Neural progenitor cell (in vitro differentiated cells): ENCODE measurements around the gene WFDC10A. TPM values are rescaled to one million over a fixed set of nuclear protein-coding genes. Genes with fewer than 3 reads are reported as not detected.
"Not testable (repeated sequence)": the region's sequence is repeated elsewhere in the genome, so short reads cannot be mapped to it uniquely, and the experiment has no call there.

Experiments
- DNase-seq: peaks from one replicate; pipeline ENCODE4 v3.0.0-alpha.2; 2016; ENCODE audit warnings: low spot score
- H2AFZ ChIP-seq: fragments of 200-600 bp; sonication (generic); replicated peaks from 2 replicates; pipeline ENCODE4 v1.6.1; 2016; ENCODE audit warnings: antibody characterized with exemption
- H3F3A ChIP-seq: fragments of 200-600 bp; sonication (generic); 2 replicates; pipeline ENCODE4 v1.6.1; 2016; ENCODE audit warnings: antibody characterized with exemption, low read depth
- H3K27ac ChIP-seq: fragments of 200-600 bp; sonication (generic); 2 replicates; pipeline ENCODE4 v1.5.1; 2016; ENCODE audit warnings: mild to moderate bottlenecking
- H3K27me3 ChIP-seq: fragments of 200-600 bp; sonication (generic); 2 replicates; pipeline ENCODE4 v1.6.1; 2016; ENCODE audit warnings: mild to moderate bottlenecking, moderate library complexity
- H3K36me3 ChIP-seq: fragments of 200-600 bp; sonication (generic); 2 replicates; pipeline ENCODE4 v1.5.1; 2016
- H3K4me1 ChIP-seq: fragments of 200-600 bp; sonication (generic); 2 replicates; pipeline ENCODE4 v1.6.1; 2016; ENCODE audit warnings: mixed run types
- H3K4me2 ChIP-seq: fragments of 200-600 bp; sonication (generic); 2 replicates; pipeline ENCODE4 v1.6.1; 2016
- H3K4me3 ChIP-seq: fragments of 200-600 bp; sonication (generic); 2 replicates; pipeline ENCODE4 v1.5.1; 2016
- H3K79me2 ChIP-seq: fragments of 200-600 bp; sonication (generic); 2 replicates; pipeline ENCODE4 v1.6.1; 2016; ENCODE audit warnings: low read depth
- H3K9ac ChIP-seq: fragments of 200-600 bp; sonication (generic); 2 replicates; pipeline ENCODE4 v1.6.1; 2016
- H3K9me3 ChIP-seq: fragments of 200-600 bp; sonication (generic); 2 replicates; pipeline ENCODE4 v1.5.1; 2016; ENCODE audit warnings: low read depth
- H4K20me1 ChIP-seq: fragments of 200-600 bp; sonication (generic); 2 replicates; pipeline ENCODE4 v1.6.1; 2016; ENCODE audit warnings: low read depth
- H3K27ac Mint-ChIP-seq: 3 replicates; pipeline ENCODE4 v1.8.0; 2021; ENCODE audit warnings: mixed read lengths
- H3K27me3 Mint-ChIP-seq: 2 replicates; pipeline ENCODE4 v1.8.0; 2022; ENCODE audit warnings: low read depth, mild to moderate bottlenecking, inconsistent platforms, moderate library complexity, mixed read lengths; ENCODE audit not compliant: insufficient read depth
- H3K36me3 Mint-ChIP-seq: 3 replicates; pipeline ENCODE4 v1.8.0; 2021; ENCODE audit warnings: mixed read lengths
- H3K4me1 Mint-ChIP-seq: 3 replicates; pipeline ENCODE4 v1.8.0; 2021; ENCODE audit warnings: mixed read lengths
- H3K4me3 Mint-ChIP-seq: 3 replicates; pipeline ENCODE4 v1.8.0; 2021; ENCODE audit warnings: mild to moderate bottlenecking, moderate library complexity, mixed read lengths
- H3K9me3 Mint-ChIP-seq: 3 replicates; pipeline ENCODE4 v1.8.0; 2020; ENCODE audit warnings: mixed read lengths
- EZH2 ChIP-seq: fragments of 200-600 bp; sonication (generic); IDR thresholded peaks from 2 replicates; pipeline ENCODE4 v1.6.1; 2017; ENCODE audit warnings: antibody characterized with exemption, mild to moderate bottlenecking, moderate library complexity
- EZH2phosphoT487 ChIP-seq: fragments of 200-600 bp; sonication (generic); IDR thresholded peaks from 2 replicates; pipeline ENCODE4 v1.6.1; 2017; ENCODE audit warnings: antibody characterized with exemption
- total RNA-seq: library from RNA; depleted of rRNA; stranded (reverse); fragments of >200 nt; gene quantifications from 2 replicates; pipeline ENCODE4 v1.2.3, GENCODE V29; 2015; ENCODE audit warnings: low replicate concordance
- TF ChIP-seq, protein P1 (sequence below): fragments of 200-600 bp; sonication (generic); IDR thresholded peaks from 2 replicates; pipeline ENCODE4 v1.5.1; 2017; ENCODE audit warnings: antibody characterized with exemption, mild to moderate bottlenecking

WFDC10A gene
- not detected in 2 replicates for total RNA-seq

- no peaks in the 10 kb centered on the region for H3K36me3 ChIP-seq
- H3K9me3 ChIP-seq: no peaks in the 10 kb centered on the region
- H3K79me2 ChIP-seq: no peaks in the 10 kb centered on the region
- TF ChIP-seq EZH2: no peak
- no peak for TF ChIP-seq EZH2phosphoT487
- TF ChIP-seq, protein P1, sequence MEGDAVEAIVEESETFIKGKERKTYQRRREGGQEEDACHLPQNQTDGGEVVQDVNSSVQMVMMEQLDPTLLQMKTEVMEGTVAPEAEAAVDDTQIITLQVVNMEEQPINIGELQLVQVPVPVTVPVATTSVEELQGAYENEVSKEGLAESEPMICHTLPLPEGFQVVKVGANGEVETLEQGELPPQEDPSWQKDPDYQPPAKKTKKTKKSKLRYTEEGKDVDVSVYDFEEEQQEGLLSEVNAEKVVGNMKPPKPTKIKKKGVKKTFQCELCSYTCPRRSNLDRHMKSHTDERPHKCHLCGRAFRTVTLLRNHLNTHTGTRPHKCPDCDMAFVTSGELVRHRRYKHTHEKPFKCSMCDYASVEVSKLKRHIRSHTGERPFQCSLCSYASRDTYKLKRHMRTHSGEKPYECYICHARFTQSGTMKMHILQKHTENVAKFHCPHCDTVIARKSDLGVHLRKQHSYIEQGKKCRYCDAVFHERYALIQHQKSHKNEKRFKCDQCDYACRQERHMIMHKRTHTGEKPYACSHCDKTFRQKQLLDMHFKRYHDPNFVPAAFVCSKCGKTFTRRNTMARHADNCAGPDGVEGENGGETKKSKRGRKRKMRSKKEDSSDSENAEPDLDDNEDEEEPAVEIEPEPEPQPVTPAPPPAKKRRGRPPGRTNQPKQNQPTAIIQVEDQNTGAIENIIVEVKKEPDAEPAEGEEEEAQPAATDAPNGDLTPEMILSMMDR: peak; percentile 72
- H3K4me1 Mint-ChIP-seq: no peaks in the 10 kb centered on the region
- H3K9me3 Mint-ChIP-seq: no peaks in the 10 kb centered on the region
- H3K9ac ChIP-seq: no peak within 1 kb of the TSS
- H3K4me3 Mint-ChIP-seq: no peak within 1 kb of the TSS
- no peak within 1 kb of the TSS for H3K4me2 ChIP-seq
- no peaks in the 10 kb centered on the region for H4K20me1 ChIP-seq
- DNase-seq: peak; percentile 66
- no peaks in the 10 kb centered on the region for H3K36me3 Mint-ChIP-seq
- no peaks in the 10 kb centered on the region for H3F3A ChIP-seq
- H3K27me3 ChIP-seq: no peaks in the 10 kb centered on the region
- H2AFZ ChIP-seq: peak within 1 kb of the TSS; percentile 95
- no peak within 1 kb of the TSS for H3K4me3 ChIP-seq
- H3K27ac Mint-ChIP-seq: no peak within 1 kb of the TSS
- H3K27ac ChIP-seq: no peak within 1 kb of the TSS
- H3K4me1 ChIP-seq: no peaks in the 10 kb centered on the region
- peaks cover 3% of the 10 kb centered on the region for H3K27me3 Mint-ChIP-seq
These were observed at the start of gene WFDC10A for GRCh38 chr20:45629496-45630100. TSS of gene WFDC10A (plus strand) at chr20:45629739. CDS start at chr20:45629814, 75 bp downstream.

- no peak overlapping the region for H3K27ac ChIP-seq
- no peaks in the 10 kb centered on the region for H3K9me3 Mint-ChIP-seq
These were observed 47.8 kb upstream of the WFDC10A start for GRCh38 chr20:45581702-45582101.

GRCh38 chr20:45583502-45583901, 46.0 kb upstream of the WFDC10A start:
- Histone ChIP-seq H4K20me1 (no peaks in the 10 kb centered on the region), H2AFZ (peak overlapping the region; percentile 98), H3K4me2 (peak overlapping the region; percentile 54), H3K36me3 (no peaks in the 10 kb centered on the region), H3K79me2 (no peaks in the 10 kb centered on the region), H3F3A (peaks cover 18% of the 10 kb centered on the region), H3K4me1 (peaks cover 41% of the 10 kb centered on the region), H3K27me3 (no peaks in the 10 kb centered on the region), H3K4me3 (no peak overlapping the region), H3K27ac (no peak overlapping the region), H3K9me3 (no peaks in the 10 kb centered on the region), H3K9ac (no peak overlapping the region)
- H3K9me3 Mint-ChIP-seq: no peaks in the 10 kb centered on the region
- TF ChIP-seq, protein P1: no peak
- TF ChIP-seq EZH2 (no peak), EZH2phosphoT487 (no peak)
- H3K36me3 Mint-ChIP-seq: no peaks in the 10 kb centered on the region
- H3K27ac Mint-ChIP-seq: no peak overlapping the region
- peaks cover 12% of the 10 kb centered on the region for H3K4me1 Mint-ChIP-seq
- peak; percentile 24 for DNase-seq
- H3K27me3 Mint-ChIP-seq: peaks cover 8% of the 10 kb centered on the region
- no peak overlapping the region for H3K4me3 Mint-ChIP-seq

More at GRCh38 chr20:45581702-45582101, 47.8 kb upstream of the WFDC10A start:
- Histone ChIP-seq H3K9ac (no peak overlapping the region), H3K9me3 (no peaks in the 10 kb centered on the region), H3K27me3 (no peaks in the 10 kb centered on the region), H3K4me2 (no peak overlapping the region), H4K20me1 (no peaks in the 10 kb centered on the region), H3K4me1 (peaks cover 55% of the 10 kb centered on the region), H2AFZ (peak overlapping the region; percentile 77), H3F3A (peaks cover 26% of the 10 kb centered on the region), H3K36me3 (no peaks in the 10 kb centered on the region), H3K79me2 (no peaks in the 10 kb centered on the region), H3K4me3 (no peak overlapping the region)
- Mint-ChIP-seq H3K27ac (no peak overlapping the region), H3K27me3 (peaks cover 9% of the 10 kb centered on the region), H3K4me1 (peaks cover 18% of the 10 kb centered on the region), H3K36me3 (no peaks in the 10 kb centered on the region), H3K4me3 (no peak overlapping the region)
- no peak for DNase-seq
- TF ChIP-seq EZH2 (no peak), EZH2phosphoT487 (no peak)
- TF ChIP-seq, protein P1: no peak

DNA sequence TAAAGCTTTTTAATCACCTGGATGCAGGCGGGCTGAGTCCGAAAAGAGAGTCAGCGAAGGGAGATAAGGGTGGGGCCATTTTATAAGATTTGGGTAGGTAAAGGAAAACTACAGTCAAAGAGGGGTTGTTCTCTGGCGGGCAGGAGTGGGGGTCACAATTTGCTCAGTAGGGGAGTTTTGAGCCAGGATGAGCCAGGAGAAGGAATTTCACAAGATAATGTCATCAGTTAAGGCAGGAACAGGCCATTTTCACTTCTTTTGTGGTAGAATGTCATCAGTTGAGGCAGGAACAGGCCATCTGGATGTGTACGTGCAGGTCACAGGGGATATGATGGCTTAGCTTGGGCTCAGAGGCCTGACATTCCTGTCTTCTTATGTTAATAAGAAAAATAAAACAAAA, 45.2 kb upstream of the WFDC10A start:
- not testable (repeated sequence) for H3K4me3 ChIP-seq, H3K27me3 ChIP-seq, H3K9me3 ChIP-seq, H3F3A ChIP-seq, H3K36me3 ChIP-seq, H3K9me3 Mint-ChIP-seq, H3K27ac ChIP-seq, H4K20me1 ChIP-seq, H2AFZ ChIP-seq, H3K36me3 Mint-ChIP-seq, H3K9ac ChIP-seq, H3K4me3 Mint-ChIP-seq, DNase-seq, H3K4me2 ChIP-seq, H3K79me2 ChIP-seq, H3K27me3 Mint-ChIP-seq, H3K4me1 Mint-ChIP-seq, H3K27ac Mint-ChIP-seq
- H3K4me1 ChIP-seq: peaks cover 36% of the 10 kb centered on the region

DNA sequence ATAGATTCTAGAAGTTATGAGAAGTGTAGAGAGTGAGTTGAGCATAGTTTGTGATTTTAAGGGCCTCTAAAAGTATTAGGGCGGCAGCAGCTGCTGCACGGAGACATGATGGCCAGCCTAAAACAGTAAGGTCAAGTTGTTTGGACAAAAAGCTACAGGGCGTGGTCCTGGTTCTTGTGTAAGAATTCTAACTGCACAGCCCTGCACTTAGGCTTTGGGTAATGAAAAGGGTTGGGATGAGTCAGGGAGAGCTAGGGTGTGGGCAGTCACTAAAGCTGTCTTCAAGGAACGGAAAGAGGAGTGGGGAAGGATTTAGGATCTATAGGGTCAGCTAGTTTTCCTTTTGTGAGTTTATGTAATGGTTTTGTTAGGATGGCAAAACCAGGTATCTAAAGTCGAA, 43.6 kb upstream of the WFDC10A start:
- H3K27me3 ChIP-seq, H3K9me3 Mint-ChIP-seq, H3K4me2 ChIP-seq, H3K79me2 ChIP-seq, H3K9ac ChIP-seq, H3K4me3 Mint-ChIP-seq, H4K20me1 ChIP-seq, H3K9me3 ChIP-seq, H3K36me3 ChIP-seq, H3K27ac ChIP-seq, H3K27me3 Mint-ChIP-seq, H3K27ac Mint-ChIP-seq, H3K4me3 ChIP-seq, H3F3A ChIP-seq, H3K36me3 Mint-ChIP-seq, H2AFZ ChIP-seq, H3K4me1 Mint-ChIP-seq, DNase-seq: not testable (repeated sequence)
- peaks cover 25% of the 10 kb centered on the region for H3K4me1 ChIP-seq
